Skeletal muscle tissue (tissue), 4 donors: ENCODE data around the gene FBXL3. TPM values are rescaled to one million over a fixed set of nuclear protein-coding genes. Genes with fewer than 3 reads are reported as not detected.
A peak's percentile ranks its signal among the peaks of the same experiment; 100 is the strongest.
"Not testable (repeated sequence)": the region's sequence is repeated elsewhere in the genome, so short reads cannot be mapped to it uniquely, and the experiment has no call there.

Experiments used
- H3K27ac ChIP-seq: one replicate; pipeline ENCODE4 v1.7.0; 2013; ENCODE audit warnings: mild to moderate bottlenecking, low read depth, low read length, inconsistent platforms
- H3K27me3 ChIP-seq, 3 donors: one replicate each; pipeline ENCODE4 v1.7.0; 2013; ENCODE audit warnings: low read length in 3 of 3; ENCODE audit not compliant: control insufficient read depth in 3 of 3, insufficient read depth in 3 of 3
- H3K36me3 ChIP-seq, 3 donors: one replicate each; pipeline ENCODE4 v1.7.0; 2013; ENCODE audit warnings: low read length in 3 of 3; ENCODE audit not compliant: control insufficient read depth in 3 of 3, insufficient read depth in 3 of 3
- H3K4me1 ChIP-seq, 3 donors: one replicate each; pipeline ENCODE4 v1.7.0; 2013; ENCODE audit warnings: low read length in 3 of 3, mild to moderate bottlenecking in 3 of 3; ENCODE audit not compliant: control insufficient read depth in 3 of 3, insufficient read depth in 3 of 3
- H3K4me3 ChIP-seq, 3 donors: one replicate each; pipeline ENCODE4 v1.7.0; 2013; ENCODE audit warnings: low read length in 3 of 3
- H3K9ac ChIP-seq, 3 donors: one replicate each; pipeline ENCODE4 v1.7.0; 2013; ENCODE audit warnings: low read length in 3 of 3, mild to moderate bottlenecking in 3 of 3, moderate library complexity in 2 of 3, low read depth in 1 of 3
- H3K9me3 ChIP-seq, 3 donors: one replicate each; pipeline ENCODE4 v1.7.0; 2013; ENCODE audit warnings: low read length in 3 of 3; ENCODE audit not compliant: control insufficient read depth in 3 of 3
- total RNA-seq: library from RNA; depleted of rRNA; stranded (reverse); fragments of >200 nt; gene quantifications from one replicate; pipeline ENCODE4 v1.2.3, GENCODE V29; 2014
- donor health status: Osteomylitis.

The FBXL3 gene
- total RNA-seq, 1 donor from 2014 or later: 50.6 TPM

DNA sequence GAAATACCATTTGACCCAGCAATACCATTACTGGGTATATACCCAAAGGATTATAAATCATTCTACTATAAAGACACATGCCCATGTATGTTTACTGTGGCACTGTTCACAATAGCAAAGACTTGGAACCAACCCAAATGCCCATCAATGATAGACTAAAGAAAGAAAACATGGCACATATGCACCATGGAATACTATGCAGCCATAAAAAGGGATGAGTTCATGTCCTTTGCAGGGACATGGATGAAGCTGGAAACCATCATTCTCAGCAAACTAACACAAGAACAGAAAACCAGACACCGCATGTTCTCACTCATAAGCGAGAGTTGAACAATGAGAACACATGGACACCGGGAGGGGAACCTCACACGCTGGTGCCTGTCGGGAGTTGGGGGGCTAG, 17.2 kb downstream of the FBXL3 start:
- not testable (repeated sequence) for H3K27ac ChIP-seq, H3K4me3 ChIP-seq, H3K9ac ChIP-seq, H3K9me3 ChIP-seq, H3K27me3 ChIP-seq
- peaks cover 3 to 15% (median 5%) of the 10 kb centered on the region in 3 donors for H3K4me1 ChIP-seq
- peaks cover 20 to 66% (median 52%) of the 10 kb centered on the region in 3 donors for H3K36me3 ChIP-seq

DNA sequence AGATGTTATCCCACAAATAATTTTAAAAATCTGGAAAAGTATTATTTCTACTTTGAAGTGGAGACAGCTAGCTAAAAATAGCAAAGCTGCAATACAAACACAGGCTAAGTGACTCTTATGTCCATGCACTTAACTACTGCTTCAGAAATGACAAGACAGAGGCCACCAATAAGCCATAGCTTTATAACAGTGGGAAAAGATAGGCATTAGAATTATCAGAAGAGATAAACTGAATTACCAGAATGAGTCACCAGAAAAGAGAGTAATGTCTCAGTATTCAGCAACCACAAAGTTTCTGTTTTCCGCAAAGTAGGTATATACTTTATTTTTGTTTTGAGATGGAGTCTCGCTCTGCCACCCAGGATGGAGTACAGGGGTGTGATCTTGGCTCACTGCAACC, 17.9 kb downstream of the FBXL3 start:
- H3K4me3 ChIP-seq: no peak overlapping the region
- no peak overlapping the region for H3K9ac ChIP-seq
- peaks cover 20 to 59% (median 45%) of the 10 kb centered on the region in 3 donors for H3K36me3 ChIP-seq
- H3K27me3 ChIP-seq: no peaks in the 10 kb centered on the region
- peaks cover 3 to 15% (median 5%) of the 10 kb centered on the region in 3 donors for H3K4me1 ChIP-seq
- H3K9me3 ChIP-seq: no peaks in the 10 kb centered on the region
- no peak overlapping the region for H3K27ac ChIP-seq

DNA sequence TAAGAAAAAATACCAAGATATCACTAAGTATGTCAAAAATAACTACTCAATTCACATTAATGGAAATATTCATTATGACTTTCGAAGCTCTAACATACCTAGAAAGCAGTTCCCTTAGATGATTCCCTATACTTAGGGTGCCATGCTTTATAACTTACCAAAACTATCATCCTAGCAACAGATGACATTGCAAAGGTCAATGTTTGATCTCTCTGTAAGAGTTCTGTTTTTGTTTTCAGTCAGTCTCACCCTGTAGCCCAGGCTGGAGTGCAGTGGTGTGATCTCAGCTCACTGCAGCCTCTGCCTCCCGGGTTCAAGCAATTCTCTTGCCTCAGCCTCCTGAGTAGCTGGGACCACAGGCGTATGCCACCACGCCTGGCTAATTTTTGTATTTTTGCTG, 18.6 kb downstream of the FBXL3 start:
- not testable (repeated sequence) for H3K27me3 ChIP-seq, H3K27ac ChIP-seq, H3K4me3 ChIP-seq, H3K9ac ChIP-seq, H3K9me3 ChIP-seq
- peaks cover 19 to 52% (median 39%) of the 10 kb centered on the region in 3 donors for H3K36me3 ChIP-seq
- H3K4me1 ChIP-seq: peaks cover 3 to 15% (median 5%) of the 10 kb centered on the region in 3 donors

DNA sequence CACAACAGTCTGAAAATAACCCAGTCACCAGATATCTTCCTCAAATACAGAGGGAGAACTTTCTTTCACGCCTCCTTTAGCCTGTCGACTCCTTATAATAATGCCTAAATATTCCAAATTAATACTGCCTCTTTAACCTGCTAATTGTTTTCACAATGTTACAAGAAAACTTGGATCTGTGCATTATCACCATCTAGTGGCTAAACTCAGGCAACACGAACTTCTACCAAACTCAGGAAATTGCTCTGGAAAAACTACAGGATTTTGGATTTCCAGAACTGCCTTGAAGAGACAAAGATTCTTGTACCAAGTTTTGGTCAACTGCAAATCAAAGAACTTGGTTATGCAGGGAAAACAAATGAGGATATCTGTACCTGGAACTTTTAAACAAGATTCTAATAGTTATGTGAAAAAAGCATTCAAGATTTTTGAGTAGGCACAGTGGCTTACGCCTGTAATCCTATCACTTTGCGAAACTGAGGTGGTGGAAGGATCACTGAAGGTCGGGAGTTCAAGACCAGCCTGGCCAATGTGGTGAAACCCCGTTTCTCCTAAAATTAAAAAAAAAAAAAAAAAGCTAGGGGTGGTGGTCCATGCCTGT, 24.3 kb downstream of the FBXL3 start:
- H3K27me3 ChIP-seq: no peaks in the 10 kb centered on the region
- peaks cover 0 to 9% (median 6%) of the 10 kb centered on the region in 3 donors for H3K4me1 ChIP-seq
- H3K4me3 ChIP-seq: no peak overlapping the region
- H3K9me3 ChIP-seq: no peaks in the 10 kb centered on the region
- H3K36me3 ChIP-seq: peaks cover 11 to 29% (median 24%) of the 10 kb centered on the region in 3 donors
- no peak overlapping the region for H3K27ac ChIP-seq
- H3K9ac ChIP-seq: no peak overlapping the region

DNA sequence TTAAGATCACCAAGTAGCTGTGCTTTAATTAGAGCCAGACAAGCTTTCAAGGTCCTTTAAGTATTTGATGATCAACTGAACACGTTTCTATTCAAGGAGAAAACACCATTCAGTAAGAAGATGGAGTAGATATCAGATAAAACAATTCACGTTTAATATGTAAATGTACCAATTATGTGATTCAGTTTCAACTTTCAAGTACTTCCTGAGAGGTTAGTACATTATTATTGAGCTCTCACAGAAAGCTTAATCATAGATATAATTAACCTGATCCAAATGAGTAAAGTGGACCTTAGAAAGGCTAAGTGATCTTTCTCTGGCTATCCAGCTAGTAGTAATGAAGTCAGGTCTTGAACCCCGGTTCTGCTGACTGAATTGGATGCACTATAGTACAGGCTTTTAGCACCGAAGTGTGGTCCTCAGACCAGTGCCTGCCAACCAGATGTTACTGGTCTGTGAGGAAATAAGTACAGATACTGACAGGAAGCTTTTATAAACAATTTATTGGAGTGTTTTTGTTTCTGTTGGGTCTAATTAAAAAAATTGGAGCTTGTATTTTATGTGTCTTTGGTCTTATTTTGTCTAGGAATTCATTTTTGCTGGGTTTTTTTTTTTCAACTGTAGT, 24.9 kb downstream of the FBXL3 start:
- Histone ChIP-seq H3K27me3 (no peaks in the 10 kb centered on the region), H3K27ac (no peak overlapping the region), H3K36me3 (peaks cover 6 to 25% (median 19%) of the 10 kb centered on the region in 3 donors), H3K9ac (no peak overlapping the region), H3K9me3 (no peaks in the 10 kb centered on the region), H3K4me3 (no peak overlapping the region), H3K4me1 (peaks cover 0 to 9% (median 1%) of the 10 kb centered on the region in 3 donors)

DNA sequence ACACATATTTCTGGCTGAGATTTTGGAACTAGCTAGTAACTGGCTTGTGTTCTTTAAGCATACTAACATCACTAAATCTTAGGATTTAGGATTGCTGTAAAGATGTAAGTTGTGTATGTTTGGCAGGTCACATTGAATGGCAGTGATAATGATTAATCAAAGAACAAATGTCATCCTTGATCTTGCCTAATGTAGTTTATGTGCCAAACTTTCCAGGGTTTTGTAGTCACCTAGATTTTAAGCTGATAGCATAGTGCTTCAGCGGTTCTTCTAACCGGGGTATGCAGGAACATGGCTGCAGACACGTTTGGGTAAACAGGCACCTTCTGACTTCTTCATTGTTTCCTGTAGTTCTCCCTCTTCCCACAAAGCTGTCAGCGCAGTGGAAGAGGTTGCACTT, 25.4 kb downstream of the FBXL3 start:
- Histone ChIP-seq H3K9ac (no peak overlapping the region), H3K27ac (no peak overlapping the region), H3K4me1 (peaks cover 0 to 8% (median 0%) of the 10 kb centered on the region in 3 donors), H3K9me3 (no peaks in the 10 kb centered on the region), H3K27me3 (no peaks in the 10 kb centered on the region), H3K4me3 (no peak overlapping the region), H3K36me3 (peaks cover 5 to 24% (median 18%) of the 10 kb centered on the region in 3 donors)

DNA sequence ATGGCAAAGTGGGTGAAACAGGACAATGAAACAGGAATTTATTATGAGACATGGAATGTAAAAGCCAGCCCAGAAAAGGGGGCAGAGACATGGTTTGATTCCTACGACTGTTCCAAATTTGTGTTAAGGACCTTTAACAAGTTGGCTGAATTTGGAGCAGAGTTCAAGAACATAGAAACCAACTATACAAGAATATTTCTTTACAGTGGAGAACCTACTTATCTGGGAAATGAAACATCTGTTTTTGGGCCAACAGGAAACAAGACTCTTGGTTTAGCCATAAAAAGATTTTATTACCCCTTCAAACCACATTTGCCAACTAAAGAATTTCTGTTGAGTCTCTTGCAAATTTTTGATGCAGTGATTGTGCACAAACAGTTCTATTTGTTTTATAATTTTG, 26.5 kb downstream of the FBXL3 start:
- no peak overlapping the region for H3K27ac ChIP-seq
- no peak overlapping the region for H3K9ac ChIP-seq
- no peaks in the 10 kb centered on the region for H3K27me3 ChIP-seq
- H3K36me3 ChIP-seq: peaks cover 5 to 29% (median 23%) of the 10 kb centered on the region in 3 donors
- H3K4me1 ChIP-seq: peaks cover 0 to 6% (median 0%) of the 10 kb centered on the region in 3 donors
- H3K4me3 ChIP-seq: no peak overlapping the region
- H3K9me3 ChIP-seq: no peaks in the 10 kb centered on the region

DNA sequence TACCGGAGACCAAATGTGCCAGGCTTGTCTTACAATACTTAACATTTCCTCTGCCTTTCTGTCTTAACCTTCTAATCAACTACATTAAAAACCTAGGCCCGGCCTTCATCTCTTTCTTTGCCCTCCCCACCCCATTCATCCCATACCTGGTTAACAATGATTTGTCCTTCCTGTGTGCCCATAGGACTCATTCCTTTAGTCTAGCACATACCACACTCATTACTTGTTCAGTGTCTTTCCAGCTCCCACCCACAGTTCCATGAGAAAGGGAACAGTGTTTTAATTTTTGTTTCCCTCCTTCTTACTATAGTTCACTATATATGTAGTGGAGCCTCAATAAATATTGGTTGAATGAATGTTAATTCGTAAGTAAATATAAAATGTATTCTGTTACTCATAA, 32.7 kb downstream of the FBXL3 start:
- Histone ChIP-seq H3K36me3 (peaks cover 0 to 22% (median 20%) of the 10 kb centered on the region in 3 donors), H3K27ac (no peak overlapping the region)

DNA sequence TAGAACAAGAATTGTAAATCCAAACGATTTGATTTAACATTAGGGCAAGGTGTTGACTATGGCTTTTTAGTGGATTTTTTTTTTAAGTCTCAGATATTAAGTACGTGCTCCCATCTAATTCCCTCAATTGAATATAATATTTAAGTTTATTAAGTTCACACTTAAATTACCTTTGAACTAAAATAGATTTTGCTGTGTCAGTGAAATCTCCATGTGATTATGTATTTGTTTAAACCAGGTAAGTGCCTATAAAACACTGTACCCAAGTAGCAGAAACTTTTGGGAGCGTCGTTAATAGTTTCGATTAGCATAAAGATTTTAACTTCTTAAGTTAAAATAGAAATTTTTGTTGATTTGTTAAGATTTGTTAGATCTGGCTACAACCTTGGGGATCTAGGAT, 33.5 kb downstream of the FBXL3 start:
- Histone ChIP-seq H3K4me3 (no peak overlapping the region), H3K9me3 (no peaks in the 10 kb centered on the region), H3K4me1 (peaks cover 9 to 14% (median 13%) of the 10 kb centered on the region in 3 donors), H3K27ac (no peak overlapping the region), H3K36me3 (peaks cover 0 to 15% (median 15%) of the 10 kb centered on the region in 3 donors), H3K27me3 (no peaks in the 10 kb centered on the region), H3K9ac (peak overlapping the region in 1 of 3 donors; percentile 97)

More for the DNA sequence above, 32.7 kb downstream of the FBXL3 start:
- H3K9ac ChIP-seq: no peak overlapping the region
- no peak overlapping the region for H3K4me3 ChIP-seq
- H3K4me1 ChIP-seq: peaks cover 9 to 14% (median 13%) of the 10 kb centered on the region in 3 donors
- H3K9me3 ChIP-seq: no peaks in the 10 kb centered on the region
- H3K27me3 ChIP-seq: no peaks in the 10 kb centered on the region

DNA sequence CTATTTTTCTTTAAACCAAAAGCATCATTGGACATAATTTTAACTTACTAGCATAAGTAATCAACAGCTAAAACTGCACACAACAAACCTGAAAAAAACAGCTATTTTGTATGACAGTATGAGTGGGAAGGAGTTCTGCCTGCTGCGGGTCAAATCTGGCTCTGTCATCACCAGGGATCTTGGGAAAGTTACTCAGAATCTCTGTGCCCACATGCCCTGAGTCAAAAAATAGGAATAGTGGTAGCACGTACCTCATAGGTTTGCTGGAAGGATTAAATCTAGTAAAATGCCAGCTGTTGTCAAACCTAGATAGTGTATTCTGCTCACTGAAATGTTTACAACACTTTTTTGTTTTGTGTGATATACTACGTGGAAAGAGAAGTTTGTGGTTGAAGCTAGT, 33.9 kb downstream of the FBXL3 start:
- Histone ChIP-seq H3K9ac (peak overlapping the region; percentile 84 to 97 (median 89)), H3K4me1 (peaks cover 9 to 14% (median 13%) of the 10 kb centered on the region in 3 donors), H3K27me3 (no peaks in the 10 kb centered on the region), H3K9me3 (no peaks in the 10 kb centered on the region), H3K27ac (peak overlapping the region; percentile 90), H3K4me3 (peak overlapping the region; percentile 85 to 95 (median 88)), H3K36me3 (peaks cover 0 to 12% (median 10%) of the 10 kb centered on the region in 3 donors)
